HK-2 (cell line): ENCODE results near the gene FADS3.

Experiments
- DNase-seq: peaks from one replicate; pipeline ENCODE4 v3.0.0-alpha.2; 2018; ENCODE audit not compliant: unreplicated experiment

FADS3 gene

GRCh38 chr11:61891331-61892084, at the start of gene FADS3:
FADS3 (minus strand) TSS chr11:61891545; CDS start chr11:61891381, 164 bp downstream.
- peak; percentile 68 for DNase-seq

DNA sequence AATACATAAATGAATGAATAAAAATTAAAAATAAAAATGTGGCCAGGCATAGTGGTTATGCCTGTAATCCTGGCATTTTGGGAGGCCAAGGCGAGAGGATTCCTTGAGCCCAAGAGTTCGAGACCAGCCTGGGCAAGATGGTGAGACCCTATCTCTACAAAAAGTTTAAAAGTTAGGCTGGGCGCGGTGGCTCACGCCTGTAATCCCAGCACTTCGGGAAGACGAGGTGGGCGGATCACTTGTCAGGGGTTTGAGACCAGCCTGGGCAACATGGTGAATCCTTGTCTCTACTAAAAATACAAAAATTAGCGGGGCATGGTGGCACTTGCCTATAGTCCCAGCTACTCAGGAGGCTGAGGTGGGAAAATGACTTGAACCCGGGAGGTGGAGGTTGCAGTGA, 49.1 kb upstream of the FADS3 start:
- DNase-seq: no peak

- DNase-seq: no peak
Measured at GRCh38 chr11:61935861-61936260, 44.5 kb upstream of the FADS3 start.

DNA sequence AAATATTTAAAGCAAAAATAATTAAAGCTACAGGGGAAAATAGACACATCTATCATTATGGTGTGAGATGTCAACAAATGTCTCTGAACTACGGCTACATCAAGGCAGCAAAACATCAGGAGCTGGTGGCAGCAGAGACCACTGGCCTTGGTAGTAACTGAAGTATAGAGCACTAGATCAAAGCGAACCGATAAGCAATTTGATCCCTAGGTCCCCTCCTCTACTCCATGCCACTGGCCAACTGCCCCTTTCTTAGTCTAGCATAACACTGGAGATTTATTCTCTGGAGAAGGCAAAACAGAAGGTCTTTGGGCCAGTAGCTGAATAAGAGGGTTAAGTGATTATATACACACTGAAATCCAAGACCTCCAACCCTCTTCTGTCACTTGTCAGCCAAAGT, 39.6 kb upstream of the FADS3 start:
- DNase-seq: no peak

DNA sequence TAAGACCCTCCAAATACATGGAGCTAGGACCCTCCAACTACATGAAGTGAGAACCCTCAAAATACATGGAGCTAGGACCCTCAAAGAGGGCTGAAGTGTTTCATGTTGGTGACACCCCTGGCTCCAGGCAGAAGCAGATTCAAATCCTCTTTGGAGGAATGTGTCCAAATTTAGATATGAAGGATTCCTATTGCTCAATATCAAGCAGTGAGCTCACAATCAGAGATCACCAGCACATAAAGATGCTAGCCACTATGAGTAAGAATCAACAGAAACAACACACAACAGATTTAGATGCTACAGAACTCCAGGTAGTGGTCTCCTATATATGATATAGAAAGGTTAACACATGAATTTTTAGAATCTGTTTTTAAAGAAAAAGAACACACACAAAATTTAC, 37.3 kb upstream of the FADS3 start:
- no peak for DNase-seq

GRCh38 chr11:61927501-61927900, 36.2 kb upstream of the FADS3 start:
- DNase-seq: no peak

GRCh38 chr11:61926235-61926634, 34.9 kb upstream of the FADS3 start:
- no peak for DNase-seq

DNA sequence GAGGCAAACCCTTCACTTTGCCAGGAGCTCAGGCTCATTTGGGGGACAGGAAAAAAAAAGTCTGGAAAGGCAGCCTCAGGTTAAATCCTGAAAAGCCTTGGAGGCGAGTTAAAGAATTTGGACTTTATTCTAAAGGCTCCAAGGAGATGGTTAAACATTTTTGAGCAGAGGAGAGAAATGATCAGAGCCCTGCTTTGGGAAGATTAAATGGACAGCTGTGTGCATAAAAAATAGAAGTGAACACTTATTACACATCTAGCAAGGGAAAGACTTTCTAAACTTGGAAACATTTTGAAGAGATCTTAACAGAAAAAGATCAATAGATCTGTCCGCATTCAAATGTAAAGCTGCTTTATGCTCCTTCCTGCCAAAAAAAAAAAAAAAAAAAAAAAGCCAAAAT, 34.4 kb upstream of the FADS3 start:
- DNase-seq: no peak

DNA sequence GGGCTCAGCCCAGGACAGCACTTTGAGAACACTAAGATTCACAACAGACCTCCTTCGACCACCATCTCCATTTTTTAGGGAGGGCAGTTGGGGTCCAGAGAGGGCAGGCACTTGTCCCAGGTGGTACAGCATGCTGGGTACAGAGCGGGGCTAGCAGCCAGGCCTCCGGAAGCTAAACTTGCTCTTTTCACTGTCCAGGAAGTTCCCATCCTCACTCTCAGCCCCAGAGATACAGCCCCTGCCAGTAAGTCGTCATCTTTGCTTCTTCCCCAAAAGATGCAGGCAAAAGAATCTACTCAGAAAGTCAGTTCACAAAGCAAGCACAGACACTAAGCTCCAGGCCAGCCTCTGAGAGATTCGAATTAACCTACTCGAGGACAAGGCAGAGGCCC, 32.7 kb upstream of the FADS3 start:
- DNase-seq: no peak

DNA sequence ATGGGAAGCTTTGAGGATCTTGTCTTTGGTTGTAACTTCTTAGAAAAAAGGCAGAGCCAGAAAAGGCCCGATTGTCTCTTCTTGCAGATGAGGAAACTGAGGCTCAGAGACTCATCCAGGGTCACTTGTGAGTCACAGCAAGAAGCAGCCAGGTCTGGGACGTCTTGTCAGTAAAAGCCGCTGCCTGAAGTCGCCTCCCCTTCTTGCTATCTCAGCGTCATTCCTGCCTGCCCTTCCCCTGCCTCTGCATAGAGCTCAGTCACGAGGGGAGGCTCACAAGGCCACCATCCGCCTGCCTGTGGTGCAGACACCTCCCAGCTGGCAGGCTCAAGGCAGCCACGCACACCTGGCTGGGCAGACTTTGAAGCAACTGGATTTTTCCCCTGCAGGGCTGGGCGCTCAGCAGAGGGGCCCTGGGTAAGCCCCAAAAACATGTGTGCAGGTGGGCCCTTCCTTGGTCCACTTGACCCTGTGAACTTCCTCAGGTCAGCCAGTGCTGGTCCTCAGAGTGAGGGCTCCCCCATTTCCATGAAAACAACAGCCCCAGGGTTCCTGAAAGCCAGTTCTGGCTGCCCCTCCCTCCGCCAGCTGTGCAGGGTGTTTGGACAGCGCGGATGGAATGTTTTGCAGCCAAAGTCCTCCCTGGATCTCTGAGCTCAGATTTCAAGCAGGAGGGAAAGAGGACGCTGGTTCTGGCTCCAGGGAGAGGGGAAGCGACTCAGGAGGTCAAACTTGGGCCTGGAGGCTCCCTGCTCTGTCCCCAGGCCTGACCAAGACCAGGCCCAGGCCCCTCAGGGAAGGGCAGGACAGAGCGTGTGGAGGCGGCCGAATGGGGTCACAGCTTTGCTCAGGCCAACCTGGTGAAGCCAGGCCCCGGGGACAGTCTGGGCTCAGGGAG, 32.1 kb upstream of the FADS3 start:
- no peak for DNase-seq

DNA sequence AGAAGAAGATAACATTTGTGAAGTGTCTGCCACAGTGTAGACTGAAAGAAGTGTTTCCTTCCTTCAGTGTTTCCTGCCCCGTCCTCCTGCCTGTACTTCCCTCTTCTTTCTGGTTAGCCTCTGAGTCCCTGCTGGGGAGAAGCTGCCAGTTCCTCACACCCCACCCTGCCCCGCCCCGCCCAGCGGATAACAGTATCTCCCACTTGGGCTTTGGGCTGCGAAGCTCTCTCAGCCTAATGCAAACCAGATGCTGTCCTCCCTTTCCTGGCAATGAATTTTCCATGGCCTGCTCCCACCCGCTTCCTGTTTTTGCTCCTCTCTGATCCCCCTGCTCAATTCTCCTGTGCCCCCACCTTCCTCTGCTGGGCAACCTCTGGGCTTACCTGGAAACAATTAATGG, 31.2 kb upstream of the FADS3 start:
- DNase-seq: no peak

DNA sequence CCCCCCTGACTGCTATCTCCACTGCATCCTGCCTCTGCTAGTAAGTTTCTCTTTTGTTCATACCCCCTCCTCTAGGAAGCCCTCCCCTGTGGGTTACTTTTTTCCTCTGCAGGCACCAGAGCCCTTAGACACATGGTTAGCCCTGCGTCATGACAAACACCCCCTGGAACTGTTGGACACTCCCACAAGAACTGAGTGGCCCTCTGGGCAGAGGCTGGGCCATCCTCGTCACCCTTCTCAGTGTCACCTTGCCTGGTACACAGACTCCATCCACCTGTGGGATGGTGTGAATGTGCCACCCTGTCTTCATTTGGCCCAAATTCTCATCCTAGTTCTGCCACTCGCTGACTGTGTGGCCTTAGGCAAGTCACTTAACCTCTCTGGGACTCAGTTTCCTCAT, 30.1 kb upstream of the FADS3 start:
- DNase-seq: no peak

- peak; percentile 65 for DNase-seq
Measured at GRCh38 chr11:61919705-61920631, 28.6 kb upstream of the FADS3 start.

- no peak for DNase-seq
Measured at GRCh38 chr11:61918938-61919704, 27.8 kb upstream of the FADS3 start.

GRCh38 chr11:61918251-61918937, 27.0 kb upstream of the FADS3 start:
- no peak for DNase-seq

GRCh38 chr11:61917334-61918109, 26.2 kb upstream of the FADS3 start, which contains the start of gene RAB3IL1:
RAB3IL1 (minus strand) TSS chr11:61917566; CDS start chr11:61917367, 199 bp downstream.
- DNase-seq: no peak

- no peak for DNase-seq
Measured at GRCh38 chr11:61916737-61917333, 25.5 kb upstream of the FADS3 start.

GRCh38 chr11:61914471-61915171, 23.3 kb upstream of the FADS3 start:
- no peak for DNase-seq
